Osteoblast (primary cell): ENCODE measurements around the gene ACOT8. TPM values are rescaled to one million over a fixed set of nuclear protein-coding genes. Genes with fewer than 3 reads are reported as not detected.

Experiments used
- DNase-seq: peaks from one replicate; pipeline ENCODE4 v3.0.0; 2011; ENCODE audit warnings: low spot score, mixed read lengths; ENCODE audit not compliant: insufficient read length; ENCODE audit errors: missing footprints
- H2AFZ ChIP-seq: 2 replicates; pipeline ENCODE4 v1.6.0; 2011; ENCODE audit warnings: mild to moderate bottlenecking, low read length
- H3K27ac ChIP-seq: 2 replicates; pipeline ENCODE4 v1.5.1; 2011; ENCODE audit warnings: mild to moderate bottlenecking, low read depth, low read length, moderate library complexity
- H3K27me3 ChIP-seq: 2 replicates; pipeline ENCODE4 v1.6.0; 2012; ENCODE audit warnings: mild to moderate bottlenecking, control low read depth, inconsistent platforms, low read length, moderate library complexity; ENCODE audit not compliant: insufficient read depth
- H3K36me3 ChIP-seq: 2 replicates; pipeline ENCODE4 v1.5.1; 2011; ENCODE audit warnings: mild to moderate bottlenecking, low read length, control low read depth, moderate library complexity; ENCODE audit not compliant: insufficient read depth
- H3K4me1 ChIP-seq: 2 replicates; pipeline ENCODE4 v1.5.1; 2011; ENCODE audit warnings: mild to moderate bottlenecking, low read length, control low read depth, moderate library complexity; ENCODE audit not compliant: insufficient read depth
- H3K4me2 ChIP-seq: 2 replicates; pipeline ENCODE4 v1.6.0; 2011; ENCODE audit warnings: mild to moderate bottlenecking, low read length; ENCODE audit not compliant: insufficient read depth
- H3K4me3 ChIP-seq: fragments of 200-600 bp; sonication (generic); 3 replicates; pipeline ENCODE4 v1.5.1; 2012; ENCODE audit warnings: mild to moderate bottlenecking, low read length, inconsistent platforms; ENCODE audit not compliant: insufficient read depth
- H3K79me2 ChIP-seq: 2 replicates; pipeline ENCODE4 v1.6.0; 2012; ENCODE audit warnings: mild to moderate bottlenecking, low read length, control low read depth, inconsistent platforms; ENCODE audit not compliant: insufficient read depth
- H3K9me3 ChIP-seq: 2 replicates; pipeline ENCODE4 v1.5.1; 2011; ENCODE audit warnings: low read depth, low read length, control low read depth
- H4K20me1 ChIP-seq: 2 replicates; pipeline ENCODE4 v1.6.0; 2012; ENCODE audit warnings: mild to moderate bottlenecking, low read length, control low read depth; ENCODE audit not compliant: insufficient read depth
- total RNA-seq: library from RNA; depleted of rRNA; stranded (reverse); fragments of >200 nt; gene quantifications from 2 replicates; pipeline ENCODE4 v1.2.3, GENCODE V29; 2012
- TF ChIP-seq, protein P1 (sequence below): IDR thresholded peaks from 2 replicates; pipeline ENCODE4 v1.5.1; 2011; ENCODE audit warnings: mild to moderate bottlenecking, low read depth, low read length, moderate library complexity; ENCODE audit errors: extremely low read depth

ACOT8 gene
- total RNA-seq, 1 donor: 31.8 TPM

DNA sequence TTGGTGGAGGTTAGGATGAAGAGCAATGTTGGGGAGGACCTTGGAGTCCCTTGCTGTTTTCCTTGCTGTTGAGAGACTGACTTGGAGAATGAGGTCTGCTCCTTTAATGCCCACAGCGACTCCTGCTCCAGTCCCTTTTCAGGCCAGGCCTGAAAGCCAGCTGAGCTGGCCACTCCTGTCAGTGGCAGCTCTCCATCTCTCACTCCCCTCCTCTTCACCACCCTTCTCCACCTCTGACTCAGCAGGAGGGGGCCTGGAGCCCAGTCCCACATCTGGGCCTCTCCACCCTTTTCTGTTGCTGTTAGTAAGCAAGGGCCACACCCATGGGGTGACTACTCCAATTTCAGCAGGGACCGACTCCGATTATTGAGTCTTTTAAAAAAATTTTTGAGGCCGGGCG, 21.4 kb downstream of the ACOT8 start:
- Histone ChIP-seq H3K79me2 (peaks cover 21% of the 10 kb centered on the region), H3K9me3 (no peaks in the 10 kb centered on the region)
- TF ChIP-seq, protein P1, sequence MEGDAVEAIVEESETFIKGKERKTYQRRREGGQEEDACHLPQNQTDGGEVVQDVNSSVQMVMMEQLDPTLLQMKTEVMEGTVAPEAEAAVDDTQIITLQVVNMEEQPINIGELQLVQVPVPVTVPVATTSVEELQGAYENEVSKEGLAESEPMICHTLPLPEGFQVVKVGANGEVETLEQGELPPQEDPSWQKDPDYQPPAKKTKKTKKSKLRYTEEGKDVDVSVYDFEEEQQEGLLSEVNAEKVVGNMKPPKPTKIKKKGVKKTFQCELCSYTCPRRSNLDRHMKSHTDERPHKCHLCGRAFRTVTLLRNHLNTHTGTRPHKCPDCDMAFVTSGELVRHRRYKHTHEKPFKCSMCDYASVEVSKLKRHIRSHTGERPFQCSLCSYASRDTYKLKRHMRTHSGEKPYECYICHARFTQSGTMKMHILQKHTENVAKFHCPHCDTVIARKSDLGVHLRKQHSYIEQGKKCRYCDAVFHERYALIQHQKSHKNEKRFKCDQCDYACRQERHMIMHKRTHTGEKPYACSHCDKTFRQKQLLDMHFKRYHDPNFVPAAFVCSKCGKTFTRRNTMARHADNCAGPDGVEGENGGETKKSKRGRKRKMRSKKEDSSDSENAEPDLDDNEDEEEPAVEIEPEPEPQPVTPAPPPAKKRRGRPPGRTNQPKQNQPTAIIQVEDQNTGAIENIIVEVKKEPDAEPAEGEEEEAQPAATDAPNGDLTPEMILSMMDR: no peak

DNA sequence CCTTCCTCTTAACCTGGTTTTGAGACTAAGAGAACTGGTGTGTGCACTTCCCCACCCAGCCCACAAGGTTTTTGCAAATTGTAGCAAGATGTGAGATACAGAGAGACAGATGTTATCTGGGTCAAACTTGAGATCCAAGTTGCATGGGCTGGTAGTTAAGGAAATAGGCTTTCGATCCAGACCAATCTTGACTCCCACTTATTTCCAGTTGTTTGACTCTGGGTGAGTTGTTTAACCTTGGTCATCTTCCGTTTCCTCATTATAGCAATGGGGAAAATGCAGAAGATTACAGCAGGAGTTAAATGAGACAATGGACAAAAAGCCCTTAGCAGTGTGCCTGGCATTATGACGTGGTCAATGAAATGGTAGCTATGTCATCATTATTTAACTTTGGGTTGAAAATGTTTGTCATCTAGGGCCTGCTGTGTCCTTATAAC, 21.8 kb downstream of the ACOT8 start:
- no peaks in the 10 kb centered on the region for H3K9me3 ChIP-seq
- H2AFZ ChIP-seq: no peak overlapping the region
- TF ChIP-seq, protein P1: no peak
- H3K4me2 ChIP-seq: peak overlapping the region; percentile 96
- no peaks in the 10 kb centered on the region for H3K27me3 ChIP-seq
- peak overlapping the region; percentile 84 for H3K4me3 ChIP-seq
- DNase-seq: no peak
- H3K4me1 ChIP-seq: peaks cover 33% of the 10 kb centered on the region
- H3K27ac ChIP-seq: peak overlapping the region; percentile 69
- H4K20me1 ChIP-seq: peaks cover 13% of the 10 kb centered on the region
- H3K36me3 ChIP-seq: peaks cover 11% of the 10 kb centered on the region
- H3K79me2 ChIP-seq: peaks cover 21% of the 10 kb centered on the region

More for the DNA sequence above, 21.4 kb downstream of the ACOT8 start:
- peak overlapping the region; percentile 96 for H3K4me2 ChIP-seq
- H3K36me3 ChIP-seq: peaks cover 15% of the 10 kb centered on the region
- peak overlapping the region; percentile 69 for H3K27ac ChIP-seq
- peaks cover 13% of the 10 kb centered on the region for H4K20me1 ChIP-seq
- peak; percentile 97 for DNase-seq
- no peak overlapping the region for H2AFZ ChIP-seq
- no peaks in the 10 kb centered on the region for H3K27me3 ChIP-seq
- peak overlapping the region; percentile 84 for H3K4me3 ChIP-seq
- H3K4me1 ChIP-seq: peaks cover 33% of the 10 kb centered on the region

DNA sequence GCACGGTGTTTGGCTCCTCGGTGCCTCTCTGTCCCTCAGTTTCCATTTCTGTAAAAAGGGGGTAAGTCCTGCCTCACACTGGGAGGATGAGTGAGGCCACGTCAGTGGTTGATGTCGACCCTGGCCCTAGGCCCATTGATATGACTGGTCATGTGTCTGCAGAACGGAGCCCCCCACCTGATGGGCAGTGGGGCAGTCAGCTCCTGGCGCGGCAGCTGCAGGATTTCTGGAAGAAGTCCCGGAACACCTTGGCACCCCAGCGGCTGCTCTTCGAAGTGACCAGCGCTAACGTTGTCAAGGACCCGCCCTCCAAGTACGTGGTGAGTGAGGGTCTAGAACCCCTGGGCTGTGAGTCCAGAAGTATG, 22.4 kb downstream of the ACOT8 start:
- no peaks in the 10 kb centered on the region for H3K9me3 ChIP-seq
- peak overlapping the region; percentile 96 for H3K4me2 ChIP-seq
- peak overlapping the region; percentile 69 for H3K27ac ChIP-seq
- TF ChIP-seq, protein P1: no peak
- H3K36me3 ChIP-seq: peaks cover 6% of the 10 kb centered on the region
- DNase-seq: peak; percentile 79
- peaks cover 21% of the 10 kb centered on the region for H3K79me2 ChIP-seq
- peak overlapping the region; percentile 84 for H3K4me3 ChIP-seq
- peaks cover 33% of the 10 kb centered on the region for H3K4me1 ChIP-seq
- H2AFZ ChIP-seq: no peak overlapping the region
- no peaks in the 10 kb centered on the region for H3K27me3 ChIP-seq
- peaks cover 11% of the 10 kb centered on the region for H4K20me1 ChIP-seq

DNA sequence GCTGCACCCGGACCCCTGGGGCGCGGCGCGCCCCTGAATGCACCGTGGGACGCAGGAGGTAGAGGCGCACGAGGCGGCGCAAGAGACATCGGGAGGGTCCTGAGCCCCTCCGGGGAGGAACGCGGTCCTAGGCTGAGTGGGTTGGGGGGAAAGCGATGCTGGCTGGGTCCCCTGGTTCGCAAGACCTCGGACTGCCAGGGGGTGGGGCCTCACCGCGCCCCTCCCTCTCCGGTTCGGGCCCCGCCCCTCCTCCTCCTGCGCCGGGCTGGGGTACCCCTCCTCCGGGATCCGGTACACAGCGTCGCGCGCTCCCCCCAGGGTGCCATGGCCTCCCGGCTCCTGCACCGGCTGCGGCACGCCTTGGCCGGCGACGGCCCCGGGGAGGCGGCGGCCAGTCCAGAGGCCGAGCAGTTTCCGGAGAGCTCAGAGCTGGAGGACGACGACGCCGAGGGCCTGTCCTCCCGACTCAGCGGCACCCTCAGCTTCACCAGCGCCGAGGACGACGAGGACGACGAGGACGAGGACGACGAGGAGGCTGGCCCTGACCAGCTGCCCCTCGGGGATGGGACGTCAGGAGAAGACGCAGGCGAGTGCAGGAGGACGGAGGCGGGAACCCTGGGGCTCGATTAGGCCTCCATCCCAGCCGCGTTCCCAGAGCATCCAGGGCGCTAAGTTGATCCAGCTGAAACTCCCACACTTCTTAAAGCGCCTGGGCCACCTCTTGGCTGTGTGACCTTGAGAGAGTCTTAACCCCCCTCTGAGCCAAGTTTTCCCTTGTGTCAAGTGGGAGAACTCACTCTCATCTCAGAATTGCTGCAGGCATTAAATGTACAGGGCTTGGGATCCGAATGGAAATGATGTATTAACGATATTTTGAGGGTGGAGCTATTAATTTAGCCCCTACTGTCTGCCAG, 23.1 kb downstream of the ACOT8 start:
- no peaks in the 10 kb centered on the region for H3K9me3 ChIP-seq
- no peaks in the 10 kb centered on the region for H3K27me3 ChIP-seq
- DNase-seq: peak; percentile 94
- H3K4me2 ChIP-seq: peak overlapping the region; percentile 96
- peaks cover 33% of the 10 kb centered on the region for H3K4me1 ChIP-seq
- peaks cover 6% of the 10 kb centered on the region for H3K36me3 ChIP-seq
- H4K20me1 ChIP-seq: peaks cover 11% of the 10 kb centered on the region
- peak overlapping the region; percentile 69 for H3K27ac ChIP-seq
- H3K79me2 ChIP-seq: peaks cover 21% of the 10 kb centered on the region
- TF ChIP-seq, protein P1: no peak
- H3K4me3 ChIP-seq: peak overlapping the region; percentile 84
- peak overlapping the region; percentile 88 for H2AFZ ChIP-seq
